Tibial nerve (tissue), 4 donors: ENCODE results near the gene BAZ1A.

Experiments used
- EP300 ChIP-seq, 2 donors: sonication (generic); formaldehyde crosslinking; IDR thresholded peaks; one replicate each; pipeline ENCODE4 v1.6.1; 2017; ENCODE audit warnings: antibody characterized with exemption in 2 of 2, mild to moderate bottlenecking in 1 of 2
- POLR2A ChIP-seq, 2 donors: fragments of 450-650 bp; IDR thresholded peaks; one replicate each; pipeline ENCODE4 v1.6.1; 2017; ENCODE audit warnings: antibody characterized with exemption in 2 of 2, mild to moderate bottlenecking in 2 of 2, moderate library complexity in 2 of 2
- TF ChIP-seq, protein P1 (sequence below), 5 experiments: fragments of 200-600 bp in 3 of 5; fragments of 450-650 bp in 2 of 5; sonication (generic) in 3 of 5; IDR thresholded peaks; one replicate each; pipeline ENCODE4 v1.5.1; 2016 to 2019; ENCODE audit warnings: antibody characterized with exemption in 5 of 5, mild to moderate bottlenecking in 3 of 5, moderate library complexity in 2 of 5

DNA sequence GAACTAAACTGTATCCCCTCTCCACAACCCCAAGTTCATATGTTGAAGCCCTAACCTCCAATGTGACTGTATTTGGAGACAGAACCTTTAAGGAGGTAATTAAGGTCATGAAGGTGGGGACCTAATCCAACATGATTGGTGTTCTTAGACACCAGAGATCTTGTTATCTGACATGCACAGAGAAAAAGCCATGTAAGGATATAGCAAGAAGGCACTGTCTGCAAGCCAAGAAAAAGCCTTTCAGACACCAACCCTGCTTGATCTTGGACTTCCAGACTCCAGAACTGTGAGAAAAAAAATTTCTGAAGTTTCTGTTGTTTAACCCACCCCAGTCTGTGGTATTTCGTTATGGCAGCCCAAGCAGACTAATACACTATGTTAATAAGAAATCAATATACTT, 98.5 kb downstream of the BAZ1A start:
- TF ChIP-seq EP300 (IDR thresholded peaks at IDR 0.05) (no peak), POLR2A (IDR thresholded peaks at IDR 0.05) (no peak)
- TF ChIP-seq, protein P1, sequence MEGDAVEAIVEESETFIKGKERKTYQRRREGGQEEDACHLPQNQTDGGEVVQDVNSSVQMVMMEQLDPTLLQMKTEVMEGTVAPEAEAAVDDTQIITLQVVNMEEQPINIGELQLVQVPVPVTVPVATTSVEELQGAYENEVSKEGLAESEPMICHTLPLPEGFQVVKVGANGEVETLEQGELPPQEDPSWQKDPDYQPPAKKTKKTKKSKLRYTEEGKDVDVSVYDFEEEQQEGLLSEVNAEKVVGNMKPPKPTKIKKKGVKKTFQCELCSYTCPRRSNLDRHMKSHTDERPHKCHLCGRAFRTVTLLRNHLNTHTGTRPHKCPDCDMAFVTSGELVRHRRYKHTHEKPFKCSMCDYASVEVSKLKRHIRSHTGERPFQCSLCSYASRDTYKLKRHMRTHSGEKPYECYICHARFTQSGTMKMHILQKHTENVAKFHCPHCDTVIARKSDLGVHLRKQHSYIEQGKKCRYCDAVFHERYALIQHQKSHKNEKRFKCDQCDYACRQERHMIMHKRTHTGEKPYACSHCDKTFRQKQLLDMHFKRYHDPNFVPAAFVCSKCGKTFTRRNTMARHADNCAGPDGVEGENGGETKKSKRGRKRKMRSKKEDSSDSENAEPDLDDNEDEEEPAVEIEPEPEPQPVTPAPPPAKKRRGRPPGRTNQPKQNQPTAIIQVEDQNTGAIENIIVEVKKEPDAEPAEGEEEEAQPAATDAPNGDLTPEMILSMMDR (IDR thresholded peaks at IDR 0.05): no peak
